ENCODE data around the gene HAUS3. TPM values are rescaled to one million over a fixed set of nuclear protein-coding genes. Genes with fewer than 3 reads are reported as not detected.

Gene HAUS3
- total and polyA plus RNA-seq, 2 experiments from 2014 or later, result 21.4 to 36.0 TPM

- H3K4me3 ChIP-seq, result no peak overlapping the region
- no peak overlapping the region for H2AFZ ChIP-seq
- Mint-ChIP-seq H3K4me3 (no peak overlapping the region), H3K27me3 (ENCODE audit: insufficient read depth, low read depth, poor library complexity) (peaks cover 3% of the 10 kb centered on the region), H3K36me3 (ENCODE audit: low read depth) (peaks cover 2% of the 10 kb centered on the region; the same call in 2 of the 3 replicates), H3K27ac (no peak overlapping the region), H3K4me1 (peaks cover 15% of the 10 kb centered on the region), H3K9me3 (peaks cover 1% of the 10 kb centered on the region; the same call in 2 of the 3 replicates)
- TF ChIP-seq POLR2AphosphoS5 (IDR thresholded peaks at IDR 0.05; ENCODE audit: low read depth) (no peak), ZNF462 (CRISPR knock-in tag; IDR thresholded peaks at IDR 0.05) (no peak), ETS1 (IDR thresholded peaks at IDR 0.05) (no peak), EZH2phosphoT487 (IDR thresholded peaks at IDR 0.05; ENCODE audit: unreplicated experiment) (no peak), EZH2 (IDR thresholded peaks at IDR 0.05; ENCODE audit: low read depth, unreplicated experiment) (no peak), ZNF114 (CRISPR knock-in tag; IDR thresholded peaks at IDR 0.05) (no peak), CTCF (conservative IDR thresholded peaks at IDR 0.05; ENCODE audit: low read depth in 2 of 2) (no peak), NANOG (IDR thresholded peaks at IDR 0.05; ENCODE audit: borderline replicate concordance) (no peak), STAT1 (IDR thresholded peaks at IDR 0.05; ENCODE audit: unreplicated experiment) (no peak), ZNF331 (CRISPR knock-in tag; IDR thresholded peaks at IDR 0.05; ENCODE audit: low read depth) (no peak), REST (IDR thresholded peaks at IDR 0.05; ENCODE audit: unreplicated experiment) (no peak), JUNB (IDR thresholded peaks at IDR 0.05; ENCODE audit: unreplicated experiment) (no peak)
- no peak overlapping the region for H3K27ac ChIP-seq (ENCODE audit: low read depth)
- DNase-seq (ENCODE audit: low spot score) (no peak), ATAC-seq (no peak)
- H3K4me2 ChIP-seq, result no peak overlapping the region
- H3K36me3 ChIP-seq (ENCODE audit: insufficient read depth), result no peaks in the 10 kb centered on the region
- H3K4me1 ChIP-seq (ENCODE audit: insufficient read depth), result peaks cover 5% of the 10 kb centered on the region; the same call in 1 of the 2 replicates
- no peaks in the 10 kb centered on the region for H3K79me2 ChIP-seq (replicated peaks; ENCODE audit: insufficient read depth)
- H3K27me3 ChIP-seq (ENCODE audit: insufficient read depth), result no peaks in the 10 kb centered on the region
- H3F3A ChIP-seq (replicated peaks; ENCODE audit: low read depth), result no peaks in the 10 kb centered on the region
- H3K9me2 ChIP-seq (ENCODE audit: insufficient read depth), result no peaks in the 10 kb centered on the region
- no peaks in the 10 kb centered on the region for H4K20me1 ChIP-seq (replicated peaks; ENCODE audit: insufficient read depth)
Observed at GRCh38 chr4:2250357-2251072, 8.6 kb upstream of the HAUS3 start.
